NCI-H526 treated with DMSO at 0.1 percent for 48 hours (cell line): ENCODE data around the gene PLA2G2F.

Experiments
- DNase-seq: peaks from one replicate; lab custom pipeline; 2025; lab: John Stamatoyannopoulos, UW

Gene PLA2G2F

GRCh38 chr1:20143318-20143717, 4.2 kb downstream of the PLA2G2F start:
- no peak for DNase-seq

GRCh38 chr1:20143734-20144565, 4.8 kb downstream of the PLA2G2F start:
- no peak for DNase-seq

- no peak for DNase-seq
Measured at GRCh38 chr1:20147846-20148570, 8.9 kb downstream of the PLA2G2F start.

GRCh38 chr1:20148571-20149500, 9.7 kb downstream of the PLA2G2F start:
- no peak for DNase-seq

- no peak for DNase-seq
Measured at GRCh38 chr1:20149601-20150325, 10.6 kb downstream of the PLA2G2F start.

GRCh38 chr1:20150326-20150705, 11.2 kb downstream of the PLA2G2F start:
- DNase-seq: no peak

GRCh38 chr1:20150969-20151368, 11.8 kb downstream of the PLA2G2F start:
- DNase-seq: no peak

GRCh38 chr1:20151906-20152598, 12.9 kb downstream of the PLA2G2F start:
- peak; percentile 1 for DNase-seq

GRCh38 chr1:20152599-20152930, 13.4 kb downstream of the PLA2G2F start:
- DNase-seq: no peak

- DNase-seq: no peak
Measured at GRCh38 chr1:20153000-20153418, 13.9 kb downstream of the PLA2G2F start.

GRCh38 chr1:20154301-20154831, 15.2 kb downstream of the PLA2G2F start:
- DNase-seq: no peak

- DNase-seq: no peak
Measured at GRCh38 chr1:20158358-20159070, 19.4 kb downstream of the PLA2G2F start.

- DNase-seq: no peak
Measured at GRCh38 chr1:20160034-20160433, 20.9 kb downstream of the PLA2G2F start.

GRCh38 chr1:20164694-20165202, 25.6 kb downstream of the PLA2G2F start:
- DNase-seq: no peak

- DNase-seq: no peak
Measured at GRCh38 chr1:20165522-20165951, 26.4 kb downstream of the PLA2G2F start.

- no peak for DNase-seq
Measured at GRCh38 chr1:20166051-20166450, 26.9 kb downstream of the PLA2G2F start.

- no peak for DNase-seq
Measured at GRCh38 chr1:20167126-20167525, 28.0 kb downstream of the PLA2G2F start.

- DNase-seq: no peak
Measured at GRCh38 chr1:20168564-20169491, 29.7 kb downstream of the PLA2G2F start.

GRCh38 chr1:20169932-20170331, 30.8 kb downstream of the PLA2G2F start:
- DNase-seq: no peak
